CD4-positive, alpha-beta T cell treated with Interleukin-15 for 1 hour (primary cell): ENCODE results near the gene TSPOAP1.

Experiments
- DNase-seq: peaks from one replicate; pipeline ENCODE4 v3.0.0-alpha.2; 2020

Gene TSPOAP1

DNA sequence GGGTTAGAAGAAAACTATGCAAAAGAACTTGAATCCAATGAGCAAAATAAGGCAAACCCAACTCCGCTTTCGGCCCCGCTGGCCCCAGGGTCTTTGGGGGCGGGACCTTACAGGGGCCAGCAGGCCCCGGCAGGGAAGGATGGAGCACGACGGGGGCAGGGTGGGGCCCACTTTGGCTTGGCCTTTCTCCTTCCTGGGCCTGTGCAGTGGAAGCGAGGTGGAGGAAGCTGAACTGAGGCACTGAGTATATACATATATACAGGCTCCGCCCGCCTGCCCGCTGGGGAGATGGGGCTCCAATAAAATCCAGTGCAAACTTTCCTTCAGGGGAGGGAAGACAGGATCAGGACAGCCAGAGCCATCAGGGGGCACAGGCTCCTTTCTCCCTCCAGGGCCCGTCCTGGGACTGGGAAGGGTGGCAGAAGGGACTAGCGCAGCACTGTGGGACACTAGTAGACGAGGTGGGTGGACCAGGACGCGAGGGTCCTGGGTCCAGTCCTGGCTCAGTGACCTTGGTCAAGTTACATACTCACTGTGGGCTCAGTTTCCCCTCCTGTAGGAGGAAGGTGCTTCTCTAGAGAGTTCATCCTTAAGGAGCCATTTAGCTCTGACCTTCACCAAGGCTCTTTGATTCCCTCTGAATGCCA lies 27.0 kb downstream of the TSPOAP1 start:
- no peak for DNase-seq

DNA sequence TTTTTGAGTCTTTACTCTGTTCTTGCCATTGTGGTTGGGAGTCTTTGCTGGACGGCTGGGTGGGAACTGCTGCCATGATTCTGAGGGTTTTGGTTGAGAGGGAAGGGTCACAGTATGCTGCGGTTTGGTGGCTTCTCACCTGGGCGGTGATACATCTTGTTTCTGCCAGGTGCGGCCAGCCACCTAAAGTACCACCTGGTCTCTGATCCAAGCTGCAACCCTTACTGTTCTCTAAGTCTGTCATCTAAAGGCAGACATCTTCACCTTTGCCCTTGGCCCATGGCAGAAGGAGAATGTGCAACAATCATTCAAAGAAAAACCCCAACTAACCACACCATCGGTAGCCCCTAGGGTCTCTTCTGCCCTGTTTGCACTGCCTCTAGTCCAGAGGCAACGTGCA lies 28.3 kb downstream of the TSPOAP1 start:
- DNase-seq = no peak

DNA sequence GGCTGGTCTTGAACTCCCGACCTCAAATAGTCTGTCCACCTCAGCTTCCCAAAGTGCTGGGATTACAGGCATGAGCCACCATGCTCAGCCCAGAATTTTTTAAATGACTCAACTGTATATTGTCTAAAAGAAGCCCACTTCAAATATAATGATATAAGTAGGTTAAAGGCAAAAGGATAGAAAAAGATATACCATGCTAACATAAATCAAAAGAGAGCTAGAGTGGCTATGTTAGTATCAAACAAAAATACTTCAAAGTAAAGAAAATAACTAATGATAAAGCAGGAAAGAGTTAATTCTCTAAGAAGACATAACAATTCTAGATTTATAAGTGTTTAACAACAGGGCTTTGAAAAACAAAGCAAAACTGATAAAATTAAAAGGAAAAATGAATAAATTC lies 34.6 kb downstream of the TSPOAP1 start:
- no peak for DNase-seq

DNA sequence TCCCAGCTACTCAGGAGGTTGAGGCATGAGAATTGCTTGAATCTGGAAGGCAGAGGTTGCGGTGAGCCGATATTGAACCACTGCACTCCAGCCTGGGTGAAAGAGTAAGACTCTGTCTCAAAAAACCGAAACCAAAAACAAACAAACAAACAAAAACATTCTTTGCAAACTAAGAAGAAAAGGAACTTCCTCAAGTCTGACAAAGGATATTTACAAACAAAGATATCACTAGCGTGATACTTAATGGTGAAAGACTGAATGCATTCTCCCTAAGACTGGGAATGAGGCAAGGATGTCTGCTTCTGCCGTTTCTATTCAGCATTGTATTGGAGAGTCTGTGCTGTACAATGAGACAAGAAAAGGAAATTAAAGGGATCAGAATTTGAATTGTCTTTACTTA lies 37.3 kb downstream of the TSPOAP1 start:
- DNase-seq = no peak

DNA sequence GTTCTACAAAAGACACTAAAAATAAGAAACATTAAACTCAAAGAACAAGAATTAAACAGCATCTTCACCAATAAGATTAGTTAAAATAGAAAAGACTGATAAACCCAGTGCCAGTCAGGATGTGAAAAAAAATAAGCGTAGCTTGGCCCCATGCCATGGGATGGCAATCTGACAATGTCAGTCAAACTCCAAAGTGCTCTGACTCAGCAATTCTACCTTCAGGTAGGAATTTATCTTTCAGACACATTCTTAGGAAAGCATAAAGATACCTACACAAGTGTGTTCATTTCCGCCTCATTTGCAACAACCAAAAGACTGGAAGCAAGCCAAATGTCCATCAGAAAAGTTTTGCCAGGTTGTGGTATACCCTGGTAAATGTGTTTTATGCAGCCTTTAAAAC lies 38.7 kb downstream of the TSPOAP1 start:
- DNase-seq = no peak

DNA sequence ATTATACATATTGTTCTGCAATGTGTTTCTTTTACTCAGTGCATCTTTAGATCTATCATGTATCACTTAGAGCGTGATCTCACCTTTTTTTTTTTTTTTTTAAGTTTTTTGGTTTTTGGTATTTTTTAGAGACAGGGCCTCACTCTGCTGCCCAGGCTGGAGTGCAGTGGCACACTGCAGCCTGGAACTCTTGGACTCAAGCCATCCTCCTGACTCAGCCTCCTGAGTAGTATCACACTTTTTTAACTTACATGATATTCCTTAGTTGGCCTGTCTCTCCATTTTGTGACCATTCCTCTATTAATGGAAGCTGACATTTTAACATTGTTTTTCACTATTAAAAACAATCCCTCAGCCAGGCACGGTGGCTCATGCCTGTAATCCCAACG lies 43.2 kb downstream of the TSPOAP1 start:
- no peak for DNase-seq

DNA sequence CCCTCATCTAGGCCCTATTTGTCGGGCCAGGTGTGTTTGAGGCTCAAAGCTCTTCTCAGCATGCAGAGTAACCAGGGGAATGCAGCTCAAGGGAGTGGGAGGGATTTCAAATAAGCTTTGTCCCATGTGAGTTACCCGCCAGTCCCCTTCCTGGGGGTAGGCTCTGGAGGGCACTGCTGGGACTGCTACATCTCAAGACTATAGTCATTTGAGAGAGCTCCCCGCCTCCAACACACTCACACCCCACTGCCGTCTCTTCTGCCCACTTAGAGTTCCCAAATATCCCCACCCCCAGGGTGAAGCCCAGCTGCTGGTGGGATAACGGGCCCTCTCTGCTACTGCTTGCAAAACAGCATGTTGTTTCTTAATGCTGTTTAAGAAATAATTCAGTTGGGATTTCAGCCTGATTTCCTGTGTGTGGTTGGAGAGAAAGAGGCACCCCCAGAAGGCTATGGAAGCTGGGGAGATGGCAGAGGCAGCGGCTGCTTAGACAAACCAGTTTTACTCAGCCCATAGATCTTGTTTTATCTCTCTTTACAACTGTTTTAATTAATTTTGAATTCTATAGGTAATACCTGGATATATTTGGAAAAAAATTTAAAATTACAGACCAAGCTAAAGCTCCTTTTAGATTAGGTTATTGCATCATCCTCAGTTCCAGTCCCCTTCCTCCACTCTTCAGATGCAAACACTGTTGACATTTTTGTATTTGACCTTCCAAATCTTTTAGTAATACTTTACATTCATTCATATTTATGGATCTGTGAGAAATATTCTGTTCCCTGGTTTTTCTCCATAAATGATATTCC lies 43.8 kb downstream of the TSPOAP1 start:
- no peak for DNase-seq

DNA sequence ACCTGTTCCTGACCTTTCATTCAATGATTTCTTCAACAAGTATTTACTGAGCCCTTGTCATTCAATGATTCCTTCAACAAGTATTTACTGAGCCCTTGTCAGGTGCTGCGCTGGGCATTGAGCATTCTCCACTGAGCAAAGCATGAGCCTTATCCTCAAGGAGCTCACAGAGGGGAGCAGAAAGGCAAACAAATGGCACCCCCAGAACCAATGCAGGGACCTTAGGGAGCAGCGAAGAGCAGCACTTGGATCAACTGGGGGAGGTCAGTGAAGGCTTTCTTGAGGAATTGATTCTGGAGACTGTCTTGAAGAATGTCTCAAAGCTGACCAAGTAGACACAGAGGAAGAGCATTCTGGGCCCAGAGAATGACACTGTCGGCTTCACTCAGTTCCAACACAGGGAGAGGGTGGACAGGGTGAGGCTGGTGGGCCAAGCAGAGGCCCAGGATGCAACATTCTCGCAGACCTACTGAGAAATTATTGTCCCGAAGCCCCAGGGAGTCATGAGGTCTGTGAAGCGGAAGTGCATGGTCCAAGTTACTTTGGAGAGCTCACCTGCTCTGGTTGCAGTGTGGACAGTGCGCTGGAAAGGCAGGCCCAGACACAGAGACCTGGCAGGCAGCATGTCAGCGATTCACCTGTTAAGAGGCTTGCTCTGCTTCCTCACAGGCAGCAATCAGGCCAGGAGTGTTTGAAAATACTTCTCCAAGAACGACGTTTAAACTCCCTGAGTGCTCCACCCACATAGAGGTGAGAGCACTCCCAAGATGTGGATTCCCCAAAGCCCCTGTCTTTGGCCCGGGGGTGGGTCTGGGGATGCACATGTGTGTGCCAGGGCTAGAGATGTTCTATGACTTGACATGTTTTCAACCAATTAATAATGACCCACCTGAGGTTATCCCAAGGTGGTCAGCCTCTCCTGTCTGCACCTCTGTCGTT lies 44.7 kb downstream of the TSPOAP1 start:
- DNase-seq = no peak

DNA sequence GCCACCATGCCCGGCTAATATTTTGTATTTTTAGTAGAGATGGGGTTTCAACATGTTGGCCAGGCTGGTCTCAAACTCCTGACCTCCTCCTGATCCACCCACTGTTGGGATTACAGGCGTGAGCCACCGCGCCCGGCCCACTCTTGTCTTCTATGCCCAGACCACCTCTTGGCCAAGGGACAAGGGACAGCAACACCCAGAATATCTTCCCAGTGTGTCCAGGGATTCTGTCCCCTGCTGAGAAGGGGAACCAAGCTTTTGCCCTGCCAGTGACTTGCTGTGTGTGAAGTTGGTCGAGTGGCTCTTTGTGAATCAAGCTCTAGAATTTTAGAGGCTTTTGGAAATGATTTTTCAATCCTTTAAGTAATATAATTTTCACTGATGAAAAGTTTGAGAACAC lies 46.2 kb downstream of the TSPOAP1 start:
- no peak for DNase-seq

DNA sequence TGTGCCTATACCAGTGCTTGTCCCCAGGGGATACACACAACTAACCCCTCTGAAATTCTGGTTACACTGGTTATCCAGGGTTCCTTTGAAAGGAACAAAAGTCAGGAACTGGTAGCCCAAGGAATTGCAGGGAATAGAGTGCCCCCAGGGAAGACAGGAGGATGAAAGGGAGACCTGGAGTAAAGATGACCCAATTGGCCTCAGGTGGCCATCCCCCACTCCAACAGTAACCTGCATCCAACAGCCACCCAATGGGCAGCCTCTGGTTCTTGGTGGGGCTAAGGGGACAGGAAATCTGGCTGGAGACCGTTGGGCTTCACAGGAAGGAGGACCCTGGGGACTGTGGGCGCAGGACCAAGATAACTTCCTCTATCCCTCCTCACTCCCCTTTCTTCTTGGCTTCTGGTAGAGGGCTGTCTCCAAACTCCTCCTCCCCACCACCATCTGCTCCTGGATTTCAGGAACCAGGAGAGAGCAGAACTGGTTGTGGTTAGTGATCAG lies 47.0 kb downstream of the TSPOAP1 start:
- no peak for DNase-seq

DNA sequence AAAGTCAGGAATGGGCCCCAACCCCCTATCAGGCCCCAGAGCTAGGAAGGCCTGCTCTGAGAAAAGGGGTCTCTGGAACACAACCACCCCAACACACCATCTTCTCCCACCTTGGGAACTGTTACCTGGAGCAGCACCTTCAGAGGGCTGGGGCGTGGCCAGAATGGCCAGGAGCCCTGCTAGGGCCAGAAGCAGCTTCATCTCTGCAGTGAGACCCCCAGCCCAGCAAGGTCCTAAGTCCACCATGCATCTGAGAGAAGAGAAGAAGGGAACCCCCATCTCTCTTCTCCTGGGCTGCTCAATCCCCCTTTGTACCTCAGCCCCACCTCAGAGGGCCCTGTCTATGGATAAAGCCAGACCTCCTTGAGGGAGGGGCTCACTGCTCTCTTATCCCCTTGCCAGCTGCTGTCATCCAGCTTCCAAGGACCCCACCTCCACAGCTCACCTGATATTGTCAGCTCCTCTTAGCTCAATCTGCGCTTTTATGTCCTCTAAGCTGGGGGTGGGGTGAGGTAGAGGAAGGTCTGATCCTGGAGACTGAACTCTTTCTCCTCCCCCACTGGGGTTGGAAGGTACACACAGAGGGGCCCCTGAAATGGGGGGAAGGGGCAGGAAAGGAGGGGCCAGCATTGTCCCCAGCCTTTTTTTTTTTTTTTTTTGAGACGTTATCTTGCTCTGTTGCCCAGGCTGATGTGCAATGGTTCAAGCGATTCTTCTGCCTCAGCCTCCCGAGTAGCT lies 47.9 kb downstream of the TSPOAP1 start, which contains the start of gene MPO:
TSS of gene MPO (minus strand) at position 456 of the 738 bp plus-strand sequence. CDS start at position 279, 177 bp downstream.
- DNase-seq = no peak

DNA sequence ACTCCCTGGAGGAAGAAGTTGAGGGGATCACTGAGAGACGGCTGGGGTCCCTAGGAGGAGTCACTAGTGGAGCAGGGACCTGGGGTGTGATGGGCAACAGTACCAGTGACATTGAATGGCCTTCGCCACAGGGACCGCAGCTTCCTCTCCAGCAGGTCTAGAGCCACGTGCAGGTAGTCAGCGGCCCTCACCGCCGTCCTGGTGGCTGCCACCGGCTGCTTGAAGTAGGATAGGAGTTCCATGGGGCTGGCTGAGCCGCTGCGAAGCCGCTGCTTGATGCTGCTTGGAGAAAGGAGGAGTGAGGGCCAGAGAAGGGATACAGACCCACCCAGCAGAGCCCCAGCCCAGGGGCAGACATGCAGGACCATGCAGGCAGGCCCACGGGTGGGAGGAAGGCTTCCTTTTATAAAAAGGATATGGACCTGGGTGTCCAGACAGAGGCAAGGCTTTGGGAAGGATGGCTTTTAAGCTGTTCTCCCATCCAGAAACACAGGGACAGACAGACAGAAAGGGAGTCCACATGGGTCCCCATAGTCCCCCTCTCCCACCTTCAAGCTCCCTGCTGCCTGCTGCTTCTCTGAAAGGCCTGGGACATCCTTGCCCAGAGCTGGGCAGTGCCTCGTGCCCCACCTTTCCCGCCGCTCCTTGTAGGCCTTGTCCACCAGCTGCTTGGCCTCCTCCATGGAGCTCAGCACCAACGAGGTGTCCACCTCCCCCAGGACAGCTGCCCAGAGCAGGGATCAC lies 48.7 kb downstream of the TSPOAP1 start:
- DNase-seq = peak; percentile 30

DNA sequence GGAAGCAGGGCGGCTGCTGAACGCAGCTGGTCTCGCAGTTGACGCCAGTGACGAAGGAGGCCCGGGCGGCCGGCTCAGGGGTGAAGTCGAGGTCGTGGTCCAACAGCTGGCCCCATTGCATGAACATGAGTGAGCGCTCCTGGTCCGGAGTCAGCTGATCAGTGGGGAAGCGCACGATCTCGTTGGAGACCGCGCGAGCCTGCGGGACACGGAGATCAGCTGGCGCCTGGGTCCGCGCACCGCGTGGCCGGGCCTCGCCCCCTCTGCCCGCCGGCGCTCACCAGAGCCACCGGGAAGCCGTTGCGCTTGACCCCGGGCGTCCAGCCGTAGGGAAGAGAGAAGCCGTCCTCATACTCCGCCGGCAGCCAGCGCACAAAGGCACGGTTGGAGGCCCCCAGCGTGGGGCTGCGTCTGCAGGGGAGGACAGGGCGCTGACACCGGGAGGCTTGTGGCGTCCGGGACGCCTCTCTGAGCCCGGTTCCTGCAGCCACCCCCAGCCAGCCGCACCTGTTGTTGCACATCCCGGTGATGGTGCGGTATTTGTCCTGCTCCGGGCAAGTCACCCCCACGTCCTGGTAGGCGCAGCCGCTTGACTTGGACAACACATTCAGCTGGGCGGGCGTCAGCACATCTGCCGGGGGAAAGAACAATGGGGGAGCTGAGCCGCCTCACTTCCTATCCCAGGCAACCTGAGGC lies 49.4 kb downstream of the TSPOAP1 start:
- DNase-seq = peak; percentile 49

DNA sequence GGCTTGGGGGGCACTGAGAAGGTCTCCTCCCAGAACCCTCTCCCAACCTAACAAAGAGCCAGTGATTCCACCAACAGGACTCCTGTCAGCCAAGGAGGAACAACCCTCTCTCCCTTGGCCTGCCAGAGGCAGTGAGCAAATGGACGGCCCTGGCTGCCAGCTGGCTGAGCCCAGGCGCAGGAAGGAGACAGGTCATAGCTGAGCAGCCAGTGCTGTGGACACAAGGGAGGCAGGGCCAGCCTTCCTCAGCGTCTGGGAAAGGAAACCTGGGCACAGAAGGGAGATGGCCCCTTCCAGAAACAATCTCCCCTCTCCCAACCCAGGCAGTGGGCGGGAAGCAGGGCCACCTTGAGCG lies 50.0 kb downstream of the TSPOAP1 start:
- no peak for DNase-seq

DNA sequence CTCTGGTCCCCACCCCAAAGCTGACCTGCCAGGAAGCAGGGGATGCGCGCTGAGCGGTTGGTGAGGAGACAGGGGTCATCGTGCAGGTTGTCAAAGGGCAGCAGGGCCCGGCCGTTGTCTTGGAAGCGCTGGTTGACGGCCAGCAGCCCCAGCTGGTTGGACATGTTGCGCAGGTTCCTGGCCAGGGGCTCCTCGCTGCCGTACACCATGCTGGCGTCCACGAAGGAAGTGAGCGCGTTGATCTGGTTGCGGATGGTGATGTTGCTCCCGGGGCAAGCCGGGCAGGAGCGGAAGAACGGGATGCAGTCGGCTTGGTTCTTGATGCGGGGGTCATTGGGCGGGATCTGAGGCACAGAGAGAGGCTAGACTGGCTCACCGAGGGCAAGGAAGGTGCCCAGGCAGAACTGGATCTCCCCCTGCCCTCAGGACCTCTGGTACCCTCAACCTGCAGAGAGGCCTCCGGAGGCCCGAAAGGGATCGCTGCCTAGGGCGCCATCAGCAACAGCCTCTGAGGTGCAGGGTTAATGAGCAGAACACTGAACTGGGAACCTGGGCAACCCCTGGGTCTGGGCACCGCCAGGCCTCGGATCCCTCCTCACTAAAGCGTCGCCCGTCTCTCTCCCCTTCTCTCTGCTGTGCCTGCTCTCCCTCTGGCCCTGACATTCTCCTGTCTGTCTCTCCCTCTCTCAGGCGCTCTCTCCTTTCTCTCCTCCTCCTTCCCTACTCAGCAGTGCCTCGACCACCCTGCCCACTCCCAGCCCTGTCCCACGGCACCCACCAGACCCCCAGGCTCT lies 50.6 kb downstream of the TSPOAP1 start:
- no peak for DNase-seq

DNA sequence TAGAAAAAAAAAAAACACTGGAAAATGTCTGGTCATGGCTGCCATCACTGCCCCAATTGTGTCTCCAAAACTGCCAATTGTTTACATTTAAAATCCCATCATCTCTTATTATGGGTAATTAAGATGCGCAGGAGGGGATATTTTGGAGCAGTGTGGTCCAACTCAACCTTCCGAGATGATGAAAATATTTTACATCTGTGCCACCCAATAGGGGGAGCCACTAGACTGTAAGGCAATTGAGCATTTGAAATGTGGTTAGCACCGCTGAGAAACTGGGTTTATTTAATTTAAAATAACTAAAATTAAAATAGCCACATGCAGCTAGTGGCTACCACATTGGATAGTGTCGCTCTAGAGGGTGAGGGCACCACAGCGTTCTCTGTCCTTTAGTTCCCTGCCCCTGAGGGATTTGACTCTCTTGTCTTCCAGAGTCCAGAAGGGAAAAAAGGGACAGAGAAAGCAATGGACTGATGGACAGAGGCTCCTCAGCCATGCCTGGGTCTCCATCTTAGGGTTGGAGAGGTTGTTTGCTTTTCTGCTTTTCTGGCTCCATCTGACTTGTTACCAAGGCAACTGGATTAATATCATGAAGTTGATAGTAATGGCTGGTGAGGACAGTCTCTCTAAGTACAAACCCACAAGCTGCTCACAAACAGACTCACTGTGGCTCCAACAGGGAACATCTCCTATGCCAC lies 51.3 kb downstream of the TSPOAP1 start:
- DNase-seq = no peak

DNA sequence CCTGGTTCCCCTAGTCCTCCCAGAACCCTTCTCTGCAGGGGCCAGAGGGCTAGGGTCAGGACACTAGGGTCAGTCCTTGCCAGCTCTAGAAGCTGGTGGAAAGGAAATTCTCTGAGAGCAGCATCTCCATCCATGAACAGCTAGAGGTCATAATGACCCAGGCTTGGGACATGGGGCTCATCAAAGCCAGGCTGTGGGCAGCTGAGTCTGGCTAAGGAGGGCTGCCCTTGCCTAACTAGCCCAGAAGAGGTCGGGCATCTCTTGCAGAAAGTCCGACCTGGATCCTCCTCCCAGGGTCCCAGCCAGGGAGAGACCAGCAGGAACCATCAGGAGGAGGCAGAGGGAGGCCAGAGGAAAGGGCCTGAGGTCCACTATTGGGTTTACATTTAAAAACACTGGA lies 52.2 kb downstream of the TSPOAP1 start:
- no peak for DNase-seq

DNA sequence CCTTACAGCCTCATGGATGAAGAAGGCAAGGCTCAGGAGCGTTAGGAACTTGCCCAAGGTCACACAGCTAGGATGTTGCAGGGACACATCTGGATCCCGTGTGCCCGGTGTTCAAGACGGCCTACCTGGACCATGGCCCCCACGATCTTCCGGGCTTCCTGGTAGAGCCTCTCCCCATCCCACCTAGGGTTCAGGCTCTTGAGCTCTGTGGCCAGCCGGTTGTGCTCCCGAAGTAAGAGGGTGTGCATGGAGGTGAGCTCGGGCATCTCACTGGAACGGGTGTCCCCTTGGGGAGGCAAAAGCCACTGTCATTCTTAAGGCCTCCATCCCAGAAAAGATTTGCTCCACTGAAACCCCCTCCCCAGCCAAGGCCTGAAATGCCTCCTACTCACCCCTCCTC lies 53.2 kb downstream of the TSPOAP1 start:
- DNase-seq = no peak

DNA sequence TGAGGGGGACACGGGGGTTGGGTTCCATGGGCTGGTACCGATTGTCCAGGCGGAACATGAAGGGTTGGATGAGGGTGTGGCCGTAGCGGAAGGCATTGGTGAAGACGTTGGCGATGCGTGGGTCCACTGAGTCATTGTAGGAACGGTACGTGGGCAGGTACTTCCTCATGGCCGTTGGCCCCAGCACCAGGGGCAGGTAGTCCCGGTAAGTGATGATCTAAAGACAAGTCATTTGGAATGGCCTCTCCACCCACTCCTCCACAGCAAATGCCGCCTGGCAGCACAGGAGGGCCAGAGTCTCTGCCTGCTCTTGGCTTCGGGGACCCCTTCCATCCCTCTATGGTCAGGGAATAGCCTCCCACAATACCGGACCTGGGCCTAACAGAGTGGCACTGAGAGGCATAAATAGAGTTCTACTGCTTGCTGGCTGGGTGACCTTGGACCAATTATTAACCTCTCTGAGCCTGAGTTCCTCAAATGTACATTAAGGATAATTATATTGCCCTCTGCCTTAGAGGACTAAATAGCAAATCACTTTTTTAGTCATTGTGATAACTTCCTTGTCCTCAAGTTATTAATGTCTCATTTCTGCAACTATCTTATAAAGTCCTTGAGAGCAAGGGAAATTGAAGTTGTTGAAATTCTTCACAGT lies 55.0 kb downstream of the TSPOAP1 start:
- DNase-seq = no peak
